Right lobe of liver (tissue), 4 donors: ENCODE measurements around the gene PANK1.

Experiments used
- POLR2A ChIP-seq: fragments of 450-650 bp; IDR thresholded peaks from one replicate; pipeline ENCODE4 v1.6.1; 2017; ENCODE audit warnings: antibody characterized with exemption, mild to moderate bottlenecking
- TF ChIP-seq, protein P1 (sequence below), 4 donors: fragments of 200-600 bp in 3 of 4; fragments of 450-650 bp in 1 of 4; IDR thresholded peaks; one replicate each; pipeline versions ENCODE4 v1.5.1 to v1.8.0; 2016 to 2022; ENCODE audit warnings: antibody characterized with exemption in 4 of 4, mild to moderate bottlenecking in 2 of 4
- donor health status: DM: no; HTN: no; CAD: no.
- donor health status: DM: no; HTN: no; CAD: no.
- donor health status: DM: no; HTN: yes; CAD: no.

DNA sequence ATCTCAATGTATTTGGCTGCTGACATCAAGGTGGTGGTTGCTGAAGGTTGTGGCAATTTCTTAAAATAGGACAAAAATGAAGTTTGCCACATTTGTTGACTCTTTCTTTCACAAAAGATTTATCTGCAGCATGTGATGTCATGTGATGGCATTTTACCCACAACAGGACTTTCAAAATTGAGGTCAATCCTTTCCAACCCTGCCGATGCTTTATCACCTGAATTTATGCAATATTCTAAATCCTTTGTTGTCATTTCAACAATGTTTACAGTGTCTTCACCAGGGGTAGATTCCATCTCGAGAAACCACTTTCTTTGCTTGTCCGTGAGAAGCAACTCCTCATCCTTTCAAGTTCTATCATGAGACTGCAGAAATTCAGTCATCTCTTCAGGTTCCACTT is 69.0 kb downstream of the PANK1 start:
- TF ChIP-seq, protein P1, sequence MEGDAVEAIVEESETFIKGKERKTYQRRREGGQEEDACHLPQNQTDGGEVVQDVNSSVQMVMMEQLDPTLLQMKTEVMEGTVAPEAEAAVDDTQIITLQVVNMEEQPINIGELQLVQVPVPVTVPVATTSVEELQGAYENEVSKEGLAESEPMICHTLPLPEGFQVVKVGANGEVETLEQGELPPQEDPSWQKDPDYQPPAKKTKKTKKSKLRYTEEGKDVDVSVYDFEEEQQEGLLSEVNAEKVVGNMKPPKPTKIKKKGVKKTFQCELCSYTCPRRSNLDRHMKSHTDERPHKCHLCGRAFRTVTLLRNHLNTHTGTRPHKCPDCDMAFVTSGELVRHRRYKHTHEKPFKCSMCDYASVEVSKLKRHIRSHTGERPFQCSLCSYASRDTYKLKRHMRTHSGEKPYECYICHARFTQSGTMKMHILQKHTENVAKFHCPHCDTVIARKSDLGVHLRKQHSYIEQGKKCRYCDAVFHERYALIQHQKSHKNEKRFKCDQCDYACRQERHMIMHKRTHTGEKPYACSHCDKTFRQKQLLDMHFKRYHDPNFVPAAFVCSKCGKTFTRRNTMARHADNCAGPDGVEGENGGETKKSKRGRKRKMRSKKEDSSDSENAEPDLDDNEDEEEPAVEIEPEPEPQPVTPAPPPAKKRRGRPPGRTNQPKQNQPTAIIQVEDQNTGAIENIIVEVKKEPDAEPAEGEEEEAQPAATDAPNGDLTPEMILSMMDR (IDR thresholded peaks at IDR 0.05), result no peak
- TF ChIP-seq POLR2A, result no peak
